Tibial nerve (tissue), 3 donors: ENCODE measurements around the gene AUNIP.

Source experiments
- POLR2A ChIP-seq, 2 donors: fragments of 450-650 bp; IDR thresholded peaks; one replicate each; pipeline ENCODE4 v1.6.1; 2017; ENCODE audit warnings: antibody characterized with exemption in 2 of 2, mild to moderate bottlenecking in 2 of 2, moderate library complexity in 2 of 2
- TF ChIP-seq, protein P1 (sequence below), 5 experiments: fragments of 200-600 bp in 3 of 5; fragments of 450-650 bp in 2 of 5; sonication (generic) in 3 of 5; IDR thresholded peaks; one replicate each; pipeline ENCODE4 v1.5.1; 2016 to 2019; ENCODE audit warnings: antibody characterized with exemption in 5 of 5, mild to moderate bottlenecking in 3 of 5, moderate library complexity in 2 of 5

DNA sequence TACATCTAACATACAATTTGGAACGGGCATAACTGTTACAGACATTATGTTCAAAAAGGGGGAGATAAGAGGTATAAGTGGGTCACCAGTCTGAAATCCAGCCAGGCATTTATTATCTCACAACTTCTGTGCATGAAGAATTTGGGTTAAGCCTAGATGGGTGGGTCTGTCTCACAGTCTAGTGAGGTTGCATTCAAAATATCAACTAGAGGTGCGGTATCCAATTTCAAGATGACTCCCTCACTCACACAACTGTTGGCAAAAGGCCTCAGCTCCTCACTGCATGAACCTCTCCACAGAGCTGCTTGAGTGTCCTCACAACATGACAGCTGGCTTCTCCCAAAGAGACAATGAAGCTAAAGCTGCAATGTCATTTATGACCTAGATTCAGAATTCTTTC is 4.7 kb downstream of the AUNIP start:
- no peak for TF ChIP-seq POLR2A (IDR thresholded peaks at IDR 0.05)
- TF ChIP-seq, protein P1, sequence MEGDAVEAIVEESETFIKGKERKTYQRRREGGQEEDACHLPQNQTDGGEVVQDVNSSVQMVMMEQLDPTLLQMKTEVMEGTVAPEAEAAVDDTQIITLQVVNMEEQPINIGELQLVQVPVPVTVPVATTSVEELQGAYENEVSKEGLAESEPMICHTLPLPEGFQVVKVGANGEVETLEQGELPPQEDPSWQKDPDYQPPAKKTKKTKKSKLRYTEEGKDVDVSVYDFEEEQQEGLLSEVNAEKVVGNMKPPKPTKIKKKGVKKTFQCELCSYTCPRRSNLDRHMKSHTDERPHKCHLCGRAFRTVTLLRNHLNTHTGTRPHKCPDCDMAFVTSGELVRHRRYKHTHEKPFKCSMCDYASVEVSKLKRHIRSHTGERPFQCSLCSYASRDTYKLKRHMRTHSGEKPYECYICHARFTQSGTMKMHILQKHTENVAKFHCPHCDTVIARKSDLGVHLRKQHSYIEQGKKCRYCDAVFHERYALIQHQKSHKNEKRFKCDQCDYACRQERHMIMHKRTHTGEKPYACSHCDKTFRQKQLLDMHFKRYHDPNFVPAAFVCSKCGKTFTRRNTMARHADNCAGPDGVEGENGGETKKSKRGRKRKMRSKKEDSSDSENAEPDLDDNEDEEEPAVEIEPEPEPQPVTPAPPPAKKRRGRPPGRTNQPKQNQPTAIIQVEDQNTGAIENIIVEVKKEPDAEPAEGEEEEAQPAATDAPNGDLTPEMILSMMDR (IDR thresholded peaks at IDR 0.05), result no peak
